GM12878 (cell line): Measurements from ENCODE around the gene KIR2DL3. TPM values are rescaled to one million over a fixed set of nuclear protein-coding genes. Genes with fewer than 3 reads are reported as not detected.
"Not testable (repeated sequence)": the region's sequence is repeated elsewhere in the genome, so short reads cannot be mapped to it uniquely, and the experiment has no call there.

Source experiments
- ATAC-seq: fragments of 200-7000 bp; cut with Tn5 transposase; 3 replicates; pipeline ENCODE4 v1.9.1; 2020; ENCODE audit warnings: mild to moderate bottlenecking, moderate library complexity
- BruUV-seq: library from RNA; stranded (reverse); fragments of 400-500 nt; replicated peaks from 2 replicates; lab custom pipeline; 2021; lab: Mats Ljungman, UMichigan
- CTCF ChIA-PET: fragments of 300-600 bp; sonication (Branson Sonifier 250); formaldehyde crosslinking; extraction: SDS; loops from one replicate; lab custom pipeline; 2021; ENCODE audit warnings: inconsistent platforms; lab: Yijun Ruan, JAX
- POLR2A ChIA-PET: fragments of 350-600 bp; formaldehyde crosslinking; extraction: SDS; loops from one replicate; lab custom pipeline; 2021; ENCODE audit warnings: inconsistent platforms; lab: Charles Lee
- RAD21 ChIA-PET: fragments of 300-600 bp; sonication (Branson Sonifier 250); formaldehyde crosslinking; loops from one replicate; lab custom pipeline; 2023; ENCODE audit warnings: antibody characterized with exemption; ENCODE audit not compliant: unreplicated experiment; lab: Charles Lee
- SMC1A ChIA-PET: fragments of 300-600 bp; sonication (Branson Sonifier 250); formaldehyde crosslinking; loops from one replicate; lab custom pipeline; 2023; ENCODE audit not compliant: unreplicated experiment, uncharacterized antibody; lab: Charles Lee
- DNase-seq: peaks from one replicate; pipeline ENCODE4 v3.0.0-alpha.2; 2011; ENCODE audit warnings: low read depth, low spot score
- FAIRE-seq: peaks from 3 replicates; lab custom pipeline; 2011; peaks lifted over from hg19 to GRCh38; lab: Jason Lieb, UNC
- H2AFZ ChIP-seq: 2 replicates; pipeline ENCODE4 v1.6.0; 2011; ENCODE audit warnings: low read depth, low read length, control low read depth; ENCODE audit not compliant: control insufficient read depth
- H3K27ac ChIP-seq: 2 replicates; pipeline ENCODE4 v1.5.1; 2011; ENCODE audit warnings: control low read depth; ENCODE audit not compliant: control insufficient read depth, insufficient read depth
- H3K27me3 ChIP-seq, 2 experiments: replicated peaks in 1 of 2; 2 replicates each; pipeline versions ENCODE4 v1.6.0 to v1.6.1; 2011; ENCODE audit warnings: low read length in 1 of 2; ENCODE audit not compliant: control insufficient read depth in 2 of 2, insufficient read depth in 2 of 2
- H3K36me3 ChIP-seq, 2 experiments: 2 replicates each; pipeline ENCODE4 v1.5.1; 2011; ENCODE audit warnings: low read length in 1 of 2; ENCODE audit not compliant: control insufficient read depth in 2 of 2, insufficient read depth in 2 of 2
- H3K4me1 ChIP-seq: 2 replicates; pipeline ENCODE4 v1.6.1; 2011; ENCODE audit warnings: mild to moderate bottlenecking, low read length, moderate library complexity, mixed read lengths; ENCODE audit not compliant: control insufficient read depth, insufficient read depth
- H3K4me2 ChIP-seq: 2 replicates; pipeline ENCODE4 v1.6.0; 2011; ENCODE audit warnings: control low read depth; ENCODE audit not compliant: control insufficient read depth, insufficient read depth
- H3K4me3 ChIP-seq: fragments of 200-600 bp; sonication (generic); 2 replicates; pipeline ENCODE4 v1.5.1; 2016
- H3K79me2 ChIP-seq: 2 replicates; pipeline ENCODE4 v1.6.0; 2011; ENCODE audit warnings: low read length; ENCODE audit not compliant: control insufficient read depth, insufficient read depth
- H3K9ac ChIP-seq: 2 replicates; pipeline ENCODE4 v1.8.0; 2011; ENCODE audit warnings: low read length, control low read depth, mixed read lengths; ENCODE audit not compliant: control insufficient read depth, insufficient read depth
- H3K9me3 ChIP-seq: replicated peaks from 3 replicates; pipeline ENCODE4 v1.5.1; 2011; ENCODE audit warnings: mild to moderate bottlenecking, low read length; ENCODE audit not compliant: control insufficient read depth, insufficient read depth
- H4K20me1 ChIP-seq: 2 replicates; pipeline ENCODE4 v1.6.0; 2011; ENCODE audit not compliant: control insufficient read depth, insufficient read depth
- WGBS: methylation state at CpG from one replicate; pipeline ENCODE4 v1.1.6; 2016; ENCODE audit warnings: low lambda C conversion rate; ENCODE audit not compliant: insufficient replicate concordance, insufficient coverage; ENCODE audit errors: missing lambda C conversion rate; 5-methylcytosine and 5-hydroxymethylcytosine counted together
- in situ Hi-C: fragments of 300-500 bp; cut with MboI; formaldehyde crosslinking; loops from 9 replicates; pipeline ENCODE4 v1.14.3; 2018; ENCODE audit warnings: mixed read lengths
- intact Hi-C: fragments of 100-400 bp; cut with micrococcal nuclease; formaldehyde crosslinking; loops from one replicate; pipeline ENCODE4 v1.14.2; 2022; ENCODE audit not compliant: unreplicated experiment
- polyA plus RNA-seq, 11 experiments: library from polyadenylated mRNA; depleted of rRNA in 4 of 11; unstranded in 6 of 11; stranded (reverse) in 5 of 11; fragments of >200 nt; fragmentation: Nextera tagmentation in 4 of 11; fragmentation: Illumina TruSeq in 1 of 11; extraction: Ambion mirVana in 4 of 11; extraction: Trizol in 1 of 11; gene quantifications; 1 replicate in 1 of 11; 2 replicates in 10 of 11; pipeline versions ENCODE4 v1.2.1 to v1.2.3, GENCODE V29; 2011 to 2016; ENCODE audit warnings: inconsistent platforms in 2 of 11, missing spikeins in 2 of 11, low read depth in 1 of 11
- total RNA-seq, 4 experiments: library from RNA; depleted of rRNA in 3 of 4; stranded (reverse); fragments of >200 nt in 3 of 4; fragmentation: Illumina TruSeq in 1 of 4; extraction: Trizol in 1 of 4; gene quantifications; 2 replicates each; pipeline versions ENCODE4 v1.2.1 to v1.2.3, GENCODE V29; 2013 to 2021

The KIR2DL3 gene
- total and polyA plus RNA-seq, 10 of the 15 experiments (the other 5 are each of a cell fraction or from before 2014, with no cell fraction given): 0.45 TPM; not detected in 9

GRCh38 chr19:54782916-54783315 lies 44.6 kb downstream of the KIR2DL3 start:
- H3K9ac ChIP-seq, H3K4me2 ChIP-seq, intact Hi-C loops, SMC1A ChIA-PET, H3K9me3 ChIP-seq, H3K27me3 ChIP-seq, DNase-seq, H3K27ac ChIP-seq, BruUV-seq, H2AFZ ChIP-seq, H3K4me3 ChIP-seq, in situ Hi-C loops, ATAC-seq, POLR2A ChIA-PET, H3K79me2 ChIP-seq, RAD21 ChIA-PET, H3K36me3 ChIP-seq, FAIRE-seq, H3K4me1 ChIP-seq, H4K20me1 ChIP-seq, CTCF ChIA-PET: not testable (repeated sequence)
- WGBS: 1% methylated on average over 4 of the region's 4 CpGs

- H2AFZ ChIP-seq, H3K27me3 ChIP-seq, FAIRE-seq, H3K36me3 ChIP-seq, H3K27ac ChIP-seq, in situ Hi-C loops, SMC1A ChIA-PET, H3K4me3 ChIP-seq, POLR2A ChIA-PET, BruUV-seq, ATAC-seq, H4K20me1 ChIP-seq, RAD21 ChIA-PET, H3K9me3 ChIP-seq, H3K79me2 ChIP-seq, H3K9ac ChIP-seq, H3K4me2 ChIP-seq, CTCF ChIA-PET, DNase-seq, intact Hi-C loops, H3K4me1 ChIP-seq: not testable (repeated sequence)
- WGBS: 58% methylated on average over 24 of the region's 24 CpGs
These were observed 47.9 kb downstream of the KIR2DL3 start for GRCh38 chr19:54786091-54786723.

GRCh38 chr19:54788154-54788553 lies 49.8 kb downstream of the KIR2DL3 start:
- DNase-seq, H3K79me2 ChIP-seq, H3K36me3 ChIP-seq, BruUV-seq, FAIRE-seq, H2AFZ ChIP-seq, H3K27ac ChIP-seq, H3K9ac ChIP-seq, H3K27me3 ChIP-seq, H3K4me2 ChIP-seq, RAD21 ChIA-PET, ATAC-seq, H3K9me3 ChIP-seq, H3K4me1 ChIP-seq, SMC1A ChIA-PET, intact Hi-C loops, CTCF ChIA-PET, H4K20me1 ChIP-seq, POLR2A ChIA-PET, H3K4me3 ChIP-seq, in situ Hi-C loops: not testable (repeated sequence)
- WGBS: 67% methylated on average over 6 of the region's 6 CpGs
